MM.1S (cell line): ENCODE measurements around the gene TSC22D4.

Source experiments
- CTCF ChIP-seq: fragments of 300-600 bp; sonication (generic); IDR thresholded peaks from 2 replicates; pipeline ENCODE4 v1.5.1; 2016; ENCODE audit warnings: antibody characterized with exemption, low read length, mixed read lengths
- EZH2 ChIP-seq: fragments of 300-600 bp; sonication (generic); optimal IDR thresholded peaks from 2 replicates; pipeline ENCODE3; 2017; ENCODE audit warnings: low read depth, mild to moderate bottlenecking, antibody characterized with exemption, low read length, mixed read lengths
- EZH2phosphoT487 ChIP-seq: fragments of 300-600 bp; sonication (generic); IDR thresholded peaks from 2 replicates; pipeline ENCODE4 v1.6.1; 2018; ENCODE audit warnings: antibody characterized with exemption, low read length

- no peak for TF ChIP-seq CTCF
- TF ChIP-seq EZH2: no peak
- no peak for TF ChIP-seq EZH2phosphoT487
Measured at GRCh38 chr7:100486111-100486636, 7.2 kb upstream of the TSC22D4 start.
